ACHN (cell line): ENCODE results near the gene EIF4A3.

ENCODE experiments used
- DNase-seq: peaks from one replicate; pipeline ENCODE4 v3.0.0-alpha.2; 2015
- in situ Hi-C: cut with HindIII; loops from 2 replicates; pipeline ENCODE4 v1.10.0; 2017; ENCODE audit warnings: low sequenced_read_pairs, low pct_ligation_motif_present, low pct_unique_long_range_greater_than_20kb

Gene EIF4A3

DNA sequence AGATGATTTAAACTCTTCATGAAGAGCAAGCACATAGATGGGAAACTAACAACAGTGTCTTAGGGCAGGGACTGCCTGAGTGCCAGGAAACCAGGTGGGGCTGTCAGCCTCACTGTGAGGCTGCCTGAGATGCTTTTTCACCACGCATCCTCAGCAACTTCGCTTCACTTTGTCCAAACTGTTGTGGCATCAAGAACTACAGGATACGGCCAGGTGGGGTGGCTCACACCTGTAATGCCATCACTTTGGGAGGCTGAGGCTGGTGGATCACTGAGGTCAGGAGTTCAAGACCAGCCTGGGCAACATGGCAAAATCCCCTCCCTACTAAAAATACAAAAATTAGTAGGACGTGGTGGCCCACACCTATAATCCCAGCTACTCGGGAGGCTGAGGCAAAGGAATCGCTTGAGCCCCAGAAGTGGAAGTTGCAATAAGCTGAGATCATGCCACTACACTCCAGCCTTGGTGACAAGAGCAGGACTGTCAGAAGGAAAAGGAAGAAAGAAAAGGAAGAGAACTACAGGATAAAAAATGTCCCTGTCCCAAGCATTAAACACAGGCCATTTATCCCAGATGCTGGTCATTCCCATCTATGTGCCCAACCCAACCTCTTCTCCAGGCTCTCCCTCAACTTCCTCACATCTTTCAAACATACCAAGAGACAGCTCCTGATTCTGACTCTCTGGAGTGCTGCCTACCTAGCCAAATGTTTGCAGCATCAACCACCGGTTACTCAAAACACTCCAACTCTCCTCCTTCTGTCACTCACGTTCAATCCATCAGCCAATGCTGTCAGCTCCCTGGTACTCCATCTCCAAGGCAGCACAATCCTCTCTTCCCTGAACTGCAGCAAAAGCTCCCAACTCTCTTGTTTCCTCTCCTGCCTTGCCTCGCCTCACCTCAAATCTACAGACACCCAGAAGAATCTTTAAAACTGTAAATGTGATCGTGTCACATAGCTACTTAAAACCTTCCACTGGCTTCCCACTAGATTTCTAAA is 1.6 kb downstream of the EIF4A3 start:
- DNase-seq = no peak
- in situ Hi-C loops = no loop called here

GRCh38 chr17:80142929-80143328 is 4.0 kb downstream of the EIF4A3 start:
- in situ Hi-C loops = no loop called here
- DNase-seq = no peak

DNA sequence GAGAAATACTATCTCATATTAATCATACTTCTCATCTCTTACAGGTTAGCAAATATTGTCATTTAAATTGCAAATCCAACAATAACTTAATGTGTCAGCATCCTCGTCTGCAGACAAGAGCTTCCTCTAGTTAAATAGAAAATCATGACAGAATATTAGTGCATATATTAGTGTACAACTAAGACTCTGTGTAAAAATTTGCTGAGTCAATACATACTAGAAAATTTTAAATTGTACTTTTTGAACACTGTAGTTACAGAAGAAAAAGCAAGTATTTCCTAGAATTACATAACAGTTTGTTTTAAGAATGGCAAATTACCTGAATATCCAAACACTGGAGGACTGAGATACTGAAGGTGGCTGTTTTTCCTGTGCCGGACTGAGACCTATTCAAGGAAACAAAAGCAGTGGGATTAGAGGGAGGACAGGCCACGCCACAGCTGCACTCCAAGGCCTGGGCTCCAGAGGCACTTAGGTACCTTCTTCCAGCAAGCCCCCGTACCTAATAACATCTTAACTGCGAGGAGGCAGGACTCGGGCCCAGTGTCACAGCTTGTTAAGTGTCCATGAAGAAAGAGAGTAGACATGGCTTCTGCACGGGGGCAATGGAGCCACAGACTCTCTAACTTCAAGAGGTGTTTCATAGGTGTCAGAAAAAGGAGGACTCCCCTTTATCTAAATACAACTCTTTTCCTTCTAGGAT is 5.3 kb downstream of the EIF4A3 start:
- in situ Hi-C loops = no loop called here
- no peak for DNase-seq

DNA sequence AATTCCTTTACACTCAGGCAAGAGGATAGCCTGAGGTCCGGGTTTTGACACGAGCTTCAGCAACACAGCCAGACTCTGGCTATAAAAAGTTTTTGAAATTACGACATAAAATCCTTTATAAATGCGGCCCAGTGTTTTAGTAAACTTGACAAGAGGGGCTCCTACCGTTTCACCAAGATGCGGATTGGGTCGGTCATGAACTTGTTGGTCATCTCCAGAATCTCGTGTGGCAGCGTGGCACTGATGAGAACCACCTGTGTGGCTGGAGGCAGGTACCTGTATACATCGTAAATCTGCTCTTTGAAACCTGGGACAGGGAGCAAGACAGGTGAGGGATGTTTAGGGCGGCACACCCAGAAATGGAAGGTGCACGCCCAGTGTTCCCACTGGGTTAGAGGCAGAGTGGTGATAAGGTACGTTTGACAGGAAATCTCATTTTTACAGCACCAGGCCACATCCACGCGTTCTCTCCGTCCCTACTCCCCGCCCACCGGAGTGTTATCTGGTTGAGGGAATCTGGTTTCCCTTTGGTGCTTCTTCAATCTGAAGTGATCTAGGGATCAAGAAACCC is 8.0 kb downstream of the EIF4A3 start:
- in situ Hi-C loops = no loop called here
- DNase-seq = no peak

DNA sequence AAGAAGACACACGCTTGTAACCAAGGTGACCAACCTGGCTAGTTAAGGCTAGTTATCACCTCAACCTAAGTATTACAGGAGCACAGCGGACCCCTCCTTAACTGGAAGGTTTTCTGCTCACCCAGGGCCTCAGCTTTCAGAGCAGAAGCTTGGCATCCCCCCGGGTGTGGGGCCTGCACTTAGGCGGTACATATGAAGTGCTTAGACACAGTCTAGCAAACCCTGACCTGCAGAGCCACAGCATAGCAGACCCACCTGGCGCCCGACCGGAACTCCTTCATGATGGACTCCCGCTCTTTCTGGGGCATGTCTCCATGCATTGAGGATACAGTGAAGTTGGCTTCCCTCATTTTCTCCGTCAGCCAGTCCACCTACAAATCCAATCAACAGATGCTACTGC is 9.8 kb downstream of the EIF4A3 start:
- no peak for DNase-seq
- in situ Hi-C loops = no loop called here

DNA sequence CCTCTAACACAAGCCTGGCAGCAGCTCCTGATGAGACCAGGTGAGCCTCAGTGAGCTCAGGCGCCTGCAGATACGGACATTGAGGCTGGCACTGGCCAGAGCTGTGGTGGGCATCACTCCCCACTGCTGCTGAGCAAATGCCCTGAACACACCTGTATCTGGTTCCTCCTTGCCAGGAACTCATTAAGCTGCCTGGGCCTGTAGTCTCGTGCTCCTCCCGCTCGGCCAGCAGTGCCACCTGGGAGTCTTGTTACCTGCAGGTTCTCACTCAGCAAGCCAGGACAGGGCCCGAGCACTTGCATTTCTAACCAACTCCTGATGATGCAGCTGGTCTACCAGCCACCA is 13.3 kb downstream of the EIF4A3 start:
- DNase-seq = no peak
- in situ Hi-C loops = no loop called here

DNA sequence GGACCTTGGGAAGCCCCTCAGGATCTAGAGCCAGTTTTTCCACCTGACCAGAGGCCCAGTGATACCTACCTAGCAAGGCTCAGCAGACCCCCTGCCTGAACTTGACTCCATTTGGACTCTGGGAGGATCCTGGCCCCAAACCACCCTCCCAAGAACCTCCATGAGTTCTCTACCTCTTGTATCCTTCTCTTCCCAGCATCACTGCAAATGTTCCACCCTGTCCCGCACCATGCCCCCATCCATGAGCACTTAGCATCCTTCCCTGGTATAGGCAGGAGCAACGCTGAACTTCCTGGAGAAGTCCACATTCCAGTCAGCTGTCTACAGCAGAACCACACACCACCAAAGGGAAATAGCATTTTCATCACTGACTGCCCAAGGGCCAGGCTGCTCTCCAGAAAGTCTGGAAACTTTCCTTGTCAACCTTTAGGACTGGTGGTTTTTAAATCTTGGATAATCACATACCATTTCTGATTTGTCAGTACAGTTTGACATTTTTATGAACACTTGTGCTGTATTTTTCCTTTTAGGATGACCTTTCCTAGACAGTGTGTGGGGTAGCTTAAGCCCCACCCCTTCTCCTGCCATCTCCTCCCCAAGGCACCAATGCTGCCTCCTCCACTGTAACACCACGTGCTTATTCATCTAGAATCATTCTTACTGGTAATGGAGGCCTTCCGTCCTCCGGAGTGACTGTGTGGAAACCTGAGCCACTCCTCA is 13.9 kb downstream of the EIF4A3 start:
- in situ Hi-C loops = no loop called here

DNA sequence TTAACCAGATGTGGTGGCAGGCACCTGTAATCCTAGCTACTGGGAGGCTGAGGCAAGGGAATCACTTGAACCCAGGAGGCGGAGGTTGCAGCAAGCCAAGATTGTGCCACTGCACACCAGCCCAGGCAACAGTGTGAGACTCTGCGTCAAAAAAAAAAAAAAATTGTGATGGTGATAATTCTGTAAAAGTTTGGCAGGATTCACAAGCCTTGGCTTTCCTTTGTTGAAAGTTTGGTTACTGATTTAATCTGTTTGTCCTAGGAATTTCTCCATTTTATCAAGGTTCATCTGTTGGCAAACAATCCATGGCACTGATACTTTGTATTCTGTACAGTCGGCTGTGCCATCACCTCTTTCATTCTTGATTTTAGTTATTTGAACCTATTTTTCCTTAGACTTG is 15.9 kb downstream of the EIF4A3 start:
- in situ Hi-C loops = no loop called here

More for the DNA sequence above, 13.9 kb downstream of the EIF4A3 start:
- DNase-seq = no peak

GRCh38 chr17:80129006-80129565 is 17.8 kb downstream of the EIF4A3 start:
- no peak for DNase-seq

More for the DNA sequence above, 15.9 kb downstream of the EIF4A3 start:
- DNase-seq = no peak

GRCh38 chr17:80126449-80126715 is 20.5 kb downstream of the EIF4A3 start:
- in situ Hi-C loops = no loop called here
- DNase-seq = no peak

More at GRCh38 chr17:80129006-80129565, 17.8 kb downstream of the EIF4A3 start:
- in situ Hi-C loops = no loop called here

GRCh38 chr17:80125656-80126448 is 21.1 kb downstream of the EIF4A3 start:
- in situ Hi-C loops = no loop called here
- no peak for DNase-seq

GRCh38 chr17:80124351-80124981 is 22.5 kb downstream of the EIF4A3 start:
- in situ Hi-C loops = no loop called here
- no peak for DNase-seq

GRCh38 chr17:80123791-80124190 is 23.1 kb downstream of the EIF4A3 start:
- no peak for DNase-seq
- in situ Hi-C loops = no loop called here

- DNase-seq = no peak
- in situ Hi-C loops = no loop called here
Measured at GRCh38 chr17:80122926-80123505, 23.9 kb downstream of the EIF4A3 start.

DNA sequence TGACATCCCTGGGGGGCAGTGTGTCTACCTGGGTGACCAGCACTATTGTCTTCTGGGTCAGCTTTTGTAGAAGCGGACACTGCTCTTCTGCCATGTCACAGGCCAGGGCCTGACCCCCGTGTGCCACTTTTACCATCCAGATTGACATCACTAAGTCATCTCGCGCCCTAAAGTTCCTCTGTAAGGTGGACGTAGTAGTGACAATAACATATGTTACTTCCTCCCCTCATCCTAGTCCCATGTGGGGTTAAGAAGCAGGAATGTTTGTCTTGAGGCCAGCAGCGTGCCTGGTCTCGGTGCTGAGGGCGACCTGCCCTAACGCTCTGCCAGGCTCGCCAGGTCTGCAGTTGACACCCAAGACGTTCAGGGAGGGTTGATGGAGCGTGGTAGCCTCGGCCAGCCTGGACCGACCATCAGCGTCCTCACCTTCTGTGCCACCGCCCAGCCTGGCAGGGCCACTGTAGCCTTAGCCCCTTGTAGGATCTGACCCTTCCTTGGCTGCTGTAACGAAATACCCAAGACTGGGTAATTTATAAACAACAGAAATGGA is 24.8 kb downstream of the EIF4A3 start:
- in situ Hi-C loops = no loop called here
- no peak for DNase-seq

GRCh38 chr17:80119839-80120238 is 27.1 kb downstream of the EIF4A3 start:
- DNase-seq = no peak
- in situ Hi-C loops = no loop called here

DNA sequence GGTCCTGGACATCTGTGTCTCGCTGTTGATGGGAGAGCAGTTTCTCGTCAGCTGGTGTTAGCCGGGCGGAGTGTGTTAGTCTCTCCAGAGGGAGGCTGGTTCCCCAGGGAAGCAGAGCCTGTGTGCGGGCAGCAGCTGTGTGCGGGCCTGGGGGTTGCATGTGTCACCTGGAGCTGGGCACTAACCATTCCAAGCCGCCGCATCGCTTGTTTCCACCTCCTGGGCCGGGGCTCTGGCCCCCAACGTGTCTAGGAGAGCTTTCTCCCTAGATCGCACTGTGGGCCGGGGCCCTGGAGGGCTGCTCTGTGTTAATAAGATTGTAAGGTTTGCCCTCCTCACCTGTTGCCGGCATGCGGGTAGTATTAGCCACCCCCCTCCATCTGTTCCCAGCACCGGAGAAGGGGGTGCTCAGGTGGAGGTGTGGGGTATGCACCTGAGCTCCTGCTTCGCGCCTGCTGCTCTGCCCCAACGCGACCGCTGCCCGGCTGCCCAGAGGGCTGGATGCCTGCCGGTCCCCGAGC is 27.6 kb downstream of the EIF4A3 start:
- no peak for DNase-seq
- in situ Hi-C loops = no loop called here
